ENCODE measurements around the gene CELF4. TPM values are rescaled to one million over a fixed set of nuclear protein-coding genes. Genes with fewer than 3 reads are reported as not detected.

Gene CELF4
- total RNA-seq, 4 donors from 2014 or later: 0.32 to 0.81 (median 0.77) TPM

DNA sequence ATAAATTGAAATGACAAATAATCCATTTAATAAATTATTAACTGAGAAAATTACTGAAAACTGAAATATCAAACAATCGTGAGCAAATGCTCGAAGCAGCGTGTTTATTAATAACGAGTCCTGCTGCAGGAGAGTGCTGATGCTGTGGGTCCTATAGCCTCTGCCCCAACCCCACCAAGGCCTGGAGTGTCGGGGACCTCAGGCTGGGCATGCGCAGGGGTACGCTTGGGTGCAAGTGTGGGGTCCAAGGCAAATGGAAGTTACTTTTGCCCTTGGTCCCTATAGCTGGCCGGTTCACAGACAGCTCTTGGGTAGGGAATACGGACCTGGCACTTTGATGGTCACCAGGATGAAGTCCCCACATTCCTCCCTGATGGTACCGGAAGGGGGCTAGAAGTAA, 43.3 kb upstream of the CELF4 start:
- Histone ChIP-seq H3K36me3 (no peaks in the 10 kb centered on the region), H3K4me1 (no peaks in the 10 kb centered on the region), H3K4me3 (no peak overlapping the region), H3K27me3 (peaks cover 22% of the 10 kb centered on the region), H3K27ac (no peak overlapping the region), H3K9me3 (peaks cover 0 to 3% (median 0%) of the 10 kb centered on the region in 3 donors)
- 90 to 94% methylated on average over 6 to 7 of the region's 10 CpGs for WGBS, 2 donors (ENCODE audit: low coverage in 1 of 2)
- TF ChIP-seq POLR2A (IDR thresholded peaks at IDR 0.05) (no peak), EP300 (IDR thresholded peaks at IDR 0.05) (no peak), POLR2AphosphoS5 (IDR thresholded peaks at IDR 0.05) (no peak)
- TF ChIP-seq, protein P1, sequence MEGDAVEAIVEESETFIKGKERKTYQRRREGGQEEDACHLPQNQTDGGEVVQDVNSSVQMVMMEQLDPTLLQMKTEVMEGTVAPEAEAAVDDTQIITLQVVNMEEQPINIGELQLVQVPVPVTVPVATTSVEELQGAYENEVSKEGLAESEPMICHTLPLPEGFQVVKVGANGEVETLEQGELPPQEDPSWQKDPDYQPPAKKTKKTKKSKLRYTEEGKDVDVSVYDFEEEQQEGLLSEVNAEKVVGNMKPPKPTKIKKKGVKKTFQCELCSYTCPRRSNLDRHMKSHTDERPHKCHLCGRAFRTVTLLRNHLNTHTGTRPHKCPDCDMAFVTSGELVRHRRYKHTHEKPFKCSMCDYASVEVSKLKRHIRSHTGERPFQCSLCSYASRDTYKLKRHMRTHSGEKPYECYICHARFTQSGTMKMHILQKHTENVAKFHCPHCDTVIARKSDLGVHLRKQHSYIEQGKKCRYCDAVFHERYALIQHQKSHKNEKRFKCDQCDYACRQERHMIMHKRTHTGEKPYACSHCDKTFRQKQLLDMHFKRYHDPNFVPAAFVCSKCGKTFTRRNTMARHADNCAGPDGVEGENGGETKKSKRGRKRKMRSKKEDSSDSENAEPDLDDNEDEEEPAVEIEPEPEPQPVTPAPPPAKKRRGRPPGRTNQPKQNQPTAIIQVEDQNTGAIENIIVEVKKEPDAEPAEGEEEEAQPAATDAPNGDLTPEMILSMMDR (IDR thresholded peaks at IDR 0.05): no peak
- no peak for ATAC-seq

DNA sequence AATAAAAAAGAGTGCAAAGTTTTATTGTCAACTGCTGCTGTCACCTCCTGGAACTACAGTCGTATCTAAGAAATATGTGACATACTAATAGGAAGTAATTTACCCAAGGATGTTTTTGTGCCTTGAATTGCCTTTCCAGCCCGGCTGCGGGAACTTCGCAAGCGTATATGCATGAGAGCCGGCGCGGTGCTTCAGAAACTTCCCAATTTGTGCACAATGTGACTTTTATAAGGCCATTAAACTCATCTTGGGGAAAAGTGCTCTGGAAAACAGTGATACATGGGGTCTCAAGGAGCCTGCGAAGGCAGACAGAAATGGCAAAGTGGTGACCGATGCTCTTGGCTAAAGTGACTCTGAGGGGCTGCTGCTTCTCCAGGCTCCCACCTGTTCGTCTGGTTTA, 41.7 kb upstream of the CELF4 start:
- no peaks in the 10 kb centered on the region for H3K4me1 ChIP-seq
- no peak for ATAC-seq
- TF ChIP-seq, protein P1 (IDR thresholded peaks at IDR 0.05): no peak
- TF ChIP-seq POLR2A (IDR thresholded peaks at IDR 0.05) (no peak), EP300 (IDR thresholded peaks at IDR 0.05) (no peak), POLR2AphosphoS5 (IDR thresholded peaks at IDR 0.05) (no peak)
- no peak overlapping the region for H3K4me3 ChIP-seq
- H3K27me3 ChIP-seq: peaks cover 22% of the 10 kb centered on the region
- no peaks in the 10 kb centered on the region for H3K36me3 ChIP-seq
- no peak overlapping the region for H3K27ac ChIP-seq
- WGBS, 2 donors (ENCODE audit: low coverage in 1 of 2): 89 to 90% methylated on average over 9 to 11 of the region's 11 CpGs
- peaks cover 0 to 9% (median 0%) of the 10 kb centered on the region in 3 donors for H3K9me3 ChIP-seq

DNA sequence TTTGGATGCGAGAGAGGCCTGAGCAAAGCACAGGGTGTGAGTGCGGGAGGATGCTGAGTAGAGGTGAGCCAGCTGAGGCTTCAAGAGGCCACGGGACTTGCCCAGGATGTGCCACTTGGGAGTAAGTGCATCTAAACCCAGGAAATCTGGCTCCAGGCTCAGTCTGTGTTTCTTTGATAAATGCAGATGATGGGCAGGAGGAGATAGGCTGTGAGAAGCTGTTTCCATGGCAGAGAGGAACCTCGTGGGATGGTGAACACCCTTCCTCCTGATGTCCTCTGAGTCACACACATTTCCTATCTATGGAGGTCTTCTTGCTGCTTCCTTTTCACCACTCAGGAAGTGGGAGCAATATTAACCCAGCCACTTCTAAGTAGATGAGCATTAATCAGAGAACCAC, 38.4 kb upstream of the CELF4 start:
- 50 to 51% methylated on average over 1 to 4 of the region's 4 CpGs for whole genome bisulfite sequencing, 2 donors (ENCODE audit: low coverage in 1 of 2)
- no peak for ATAC-seq
- H3K9me3 ChIP-seq: peaks cover 0 to 9% (median 0%) of the 10 kb centered on the region in 3 donors
- TF ChIP-seq, protein P1 (IDR thresholded peaks at IDR 0.05): no peak
- TF ChIP-seq POLR2AphosphoS5 (IDR thresholded peaks at IDR 0.05): no peak
- H3K4me3 ChIP-seq: no peak overlapping the region
- H3K27ac ChIP-seq: no peak overlapping the region
- H3K27me3 ChIP-seq: peaks cover 5% of the 10 kb centered on the region
- H3K36me3 ChIP-seq: no peaks in the 10 kb centered on the region
- H3K4me1 ChIP-seq: no peaks in the 10 kb centered on the region

- TF ChIP-seq POLR2A (IDR thresholded peaks at IDR 0.05) (no peak), EP300 (IDR thresholded peaks at IDR 0.05) (no peak), POLR2AphosphoS5 (IDR thresholded peaks at IDR 0.05) (no peak)
- TF ChIP-seq, protein P1 (IDR thresholded peaks at IDR 0.05): no peak
- no peaks in the 10 kb centered on the region for H3K4me1 ChIP-seq
Observed at GRCh38 chr18:37598966-37599896, 33.6 kb upstream of the CELF4 start.

GRCh38 chr18:37598396-37598795, 32.8 kb upstream of the CELF4 start:
- no peaks in the 10 kb centered on the region for H3K4me1 ChIP-seq
- H3K27ac ChIP-seq: no peak overlapping the region
- H3K36me3 ChIP-seq: no peaks in the 10 kb centered on the region
- TF ChIP-seq, protein P1 (IDR thresholded peaks at IDR 0.05): no peak
- TF ChIP-seq EP300 (IDR thresholded peaks at IDR 0.05) (no peak), POLR2A (IDR thresholded peaks at IDR 0.05) (no peak), POLR2AphosphoS5 (IDR thresholded peaks at IDR 0.05) (no peak)
- WGBS, 2 donors (ENCODE audit: low coverage in 1 of 2): 80 to 83% methylated on average over 5 of the region's 5 CpGs
- H3K9me3 ChIP-seq: peaks cover 0 to under 1% (median 0%) of the 10 kb centered on the region in 3 donors
- H3K27me3 ChIP-seq: peaks cover 4% of the 10 kb centered on the region
- H3K4me3 ChIP-seq: no peak overlapping the region
- no peak for ATAC-seq

More at GRCh38 chr18:37598966-37599896, 33.6 kb upstream of the CELF4 start:
- Histone ChIP-seq H3K27ac (no peak overlapping the region), H3K36me3 (no peaks in the 10 kb centered on the region), H3K4me3 (no peak overlapping the region), H3K27me3 (peaks cover 4% of the 10 kb centered on the region), H3K9me3 (peaks cover 0 to 9% (median 0%) of the 10 kb centered on the region in 3 donors)
- WGBS, 2 donors (ENCODE audit: low coverage in 1 of 2): 62 to 71% methylated on average over 6 to 11 of the region's 19 CpGs
- no peak for ATAC-seq
